HEK293 (cell line): ENCODE measurements around the gene RELCH.

ENCODE experiments used
- SP3 ChIP-seq: fragments of 450-650 bp; formaldehyde crosslinking; IDR thresholded peaks from 2 replicates; pipeline ENCODE4 v1.5.1; 2016; ENCODE audit warnings: missing biosample characterization, missing genetic modification characterization
- ZFP37 ChIP-seq: fragments of 450-650 bp; formaldehyde crosslinking; IDR thresholded peaks from 2 replicates; pipeline ENCODE4 v1.5.1; 2016; ENCODE audit warnings: missing biosample characterization, missing genetic modification characterization
- ZNF530 ChIP-seq: fragments of 450-650 bp; formaldehyde crosslinking; IDR thresholded peaks from 2 replicates; pipeline ENCODE4 v1.5.1; 2016; ENCODE audit warnings: low read depth, missing biosample characterization, missing genetic modification characterization
- ZNF596 ChIP-seq: fragments of 450-650 bp; IDR thresholded peaks from 2 replicates; pipeline ENCODE4 v1.5.0; 2018; ENCODE audit warnings: missing biosample characterization, mild to moderate bottlenecking, missing genetic modification characterization, moderate library complexity
- TF ChIP-seq, protein P1 (sequence below): fragments of 450-650 bp; formaldehyde crosslinking; IDR thresholded peaks from 2 replicates; pipeline ENCODE4 v1.5.1; 2016; ENCODE audit warnings: missing biosample characterization, missing genetic modification characterization, low read depth
- TF ChIP-seq, protein P2 (sequence below): fragments of 450-650 bp; formaldehyde crosslinking; IDR thresholded peaks from 2 replicates; pipeline ENCODE4 v1.5.1; 2016; ENCODE audit warnings: missing biosample characterization, missing genetic modification characterization

DNA sequence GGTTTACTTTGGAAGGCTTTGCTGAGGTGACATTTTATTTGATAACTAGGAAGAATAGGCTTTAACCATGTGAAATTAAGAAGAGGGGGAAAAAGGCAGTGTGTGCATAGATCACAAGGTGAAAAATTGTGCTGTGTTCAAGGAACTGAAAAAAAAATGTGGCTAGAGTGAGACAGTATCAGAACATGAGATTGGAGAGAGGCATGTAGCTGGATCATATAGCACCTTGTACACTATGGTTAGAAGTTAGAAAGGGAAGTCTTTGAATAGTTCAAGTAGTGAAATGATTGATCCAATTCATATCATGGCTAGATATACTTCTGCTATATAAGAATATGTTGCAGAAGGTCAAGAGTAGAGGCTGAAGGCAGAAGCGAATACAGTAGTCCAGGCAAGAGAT is 125.8 kb downstream of the RELCH start:
- TF ChIP-seq, protein P1, sequence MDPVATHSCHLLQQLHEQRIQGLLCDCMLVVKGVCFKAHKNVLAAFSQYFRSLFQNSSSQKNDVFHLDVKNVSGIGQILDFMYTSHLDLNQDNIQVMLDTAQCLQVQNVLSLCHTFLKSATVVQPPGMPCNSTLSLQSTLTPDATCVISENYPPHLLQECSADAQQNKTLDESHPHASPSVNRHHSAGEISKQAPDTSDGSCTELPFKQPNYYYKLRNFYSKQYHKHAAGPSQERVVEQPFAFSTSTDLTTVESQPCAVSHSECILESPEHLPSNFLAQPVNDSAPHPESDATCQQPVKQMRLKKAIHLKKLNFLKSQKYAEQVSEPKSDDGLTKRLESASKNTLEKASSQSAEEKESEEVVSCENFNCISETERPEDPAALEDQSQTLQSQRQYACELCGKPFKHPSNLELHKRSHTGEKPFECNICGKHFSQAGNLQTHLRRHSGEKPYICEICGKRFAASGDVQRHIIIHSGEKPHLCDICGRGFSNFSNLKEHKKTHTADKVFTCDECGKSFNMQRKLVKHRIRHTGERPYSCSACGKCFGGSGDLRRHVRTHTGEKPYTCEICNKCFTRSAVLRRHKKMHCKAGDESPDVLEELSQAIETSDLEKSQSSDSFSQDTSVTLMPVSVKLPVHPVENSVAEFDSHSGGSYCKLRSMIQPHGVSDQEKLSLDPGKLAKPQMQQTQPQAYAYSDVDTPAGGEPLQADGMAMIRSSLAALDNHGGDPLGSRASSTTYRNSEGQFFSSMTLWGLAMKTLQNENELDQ (tag by site-specific recombination): no peak
- no peak for TF ChIP-seq SP3
- no peak for TF ChIP-seq ZNF530
- TF ChIP-seq ZNF596: no peak
- no peak for TF ChIP-seq ZFP37
- TF ChIP-seq, protein P2, sequence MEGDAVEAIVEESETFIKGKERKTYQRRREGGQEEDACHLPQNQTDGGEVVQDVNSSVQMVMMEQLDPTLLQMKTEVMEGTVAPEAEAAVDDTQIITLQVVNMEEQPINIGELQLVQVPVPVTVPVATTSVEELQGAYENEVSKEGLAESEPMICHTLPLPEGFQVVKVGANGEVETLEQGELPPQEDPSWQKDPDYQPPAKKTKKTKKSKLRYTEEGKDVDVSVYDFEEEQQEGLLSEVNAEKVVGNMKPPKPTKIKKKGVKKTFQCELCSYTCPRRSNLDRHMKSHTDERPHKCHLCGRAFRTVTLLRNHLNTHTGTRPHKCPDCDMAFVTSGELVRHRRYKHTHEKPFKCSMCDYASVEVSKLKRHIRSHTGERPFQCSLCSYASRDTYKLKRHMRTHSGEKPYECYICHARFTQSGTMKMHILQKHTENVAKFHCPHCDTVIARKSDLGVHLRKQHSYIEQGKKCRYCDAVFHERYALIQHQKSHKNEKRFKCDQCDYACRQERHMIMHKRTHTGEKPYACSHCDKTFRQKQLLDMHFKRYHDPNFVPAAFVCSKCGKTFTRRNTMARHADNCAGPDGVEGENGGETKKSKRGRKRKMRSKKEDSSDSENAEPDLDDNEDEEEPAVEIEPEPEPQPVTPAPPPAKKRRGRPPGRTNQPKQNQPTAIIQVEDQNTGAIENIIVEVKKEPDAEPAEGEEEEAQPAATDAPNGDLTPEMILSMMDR: no peak
